HEK293 (cell line): ENCODE measurements around the gene CWC22.

Experiments
- CTCF ChIA-PET: fragments of 350-600 bp; formaldehyde crosslinking; extraction: SDS; loops from one replicate; lab custom pipeline; 2021; ENCODE audit warnings: antibody characterized with exemption; lab: Yijun Ruan, JAX
- POLR2A ChIA-PET: fragments of 300-600 bp; formaldehyde crosslinking; extraction: SDS; loops from one replicate; lab custom pipeline; 2020; ENCODE audit warnings: antibody characterized with exemption, inconsistent platforms; lab: Yijun Ruan, JAX
- H3K27ac ChIP-seq: fragments of 200-500 bp; sonication (Bioruptor generic); 2 replicates; pipeline ENCODE4 v1.5.1; 2014; ENCODE audit warnings: low read depth, low read length, control low read depth, inconsistent platforms; ENCODE audit errors: extremely low read depth
- H3K36me3 ChIP-seq, 2 experiments: fragments of 200-500 bp in 1 of 2; sonication (Bioruptor generic) in 1 of 2; 1 replicate in 1 of 2; 2 replicates in 1 of 2; pipeline ENCODE4 v1.5.1; 2014 to 2017; ENCODE audit warnings: inconsistent platforms in 2 of 2, low read length in 2 of 2; ENCODE audit not compliant: control insufficient read depth in 2 of 2, insufficient read depth in 1 of 2
- H3K4me1 ChIP-seq: fragments of 200-500 bp; sonication (Bioruptor generic); 2 replicates; pipeline ENCODE4 v1.5.1; 2014; ENCODE audit warnings: mild to moderate bottlenecking, low read length, inconsistent platforms; ENCODE audit not compliant: control insufficient read depth, insufficient read depth
- H3K4me3 ChIP-seq: 2 replicates; pipeline ENCODE4 v1.5.1; 2011; ENCODE audit warnings: low read depth, mild to moderate bottlenecking, control low read depth, low read length, moderate library complexity
- H3K9me3 ChIP-seq: fragments of 200-500 bp; sonication (Bioruptor generic); 2 replicates; pipeline ENCODE4 v1.5.1; 2014; ENCODE audit warnings: low read depth, low read length, inconsistent platforms; ENCODE audit not compliant: control insufficient read depth, insufficient read depth
- BCL11A ChIP-seq: fragments of 450-650 bp; formaldehyde crosslinking; IDR thresholded peaks from 2 replicates; pipeline ENCODE4 v1.5.1; 2016; ENCODE audit warnings: low read depth, missing biosample characterization, missing genetic modification characterization
- GFI1B ChIP-seq: fragments of 450-650 bp; formaldehyde crosslinking; IDR thresholded peaks from 2 replicates; pipeline ENCODE4 v1.5.1; 2016; ENCODE audit warnings: missing biosample characterization, missing genetic modification characterization
- MZF1 ChIP-seq: fragments of 450-650 bp; formaldehyde crosslinking; IDR thresholded peaks from 2 replicates; pipeline ENCODE4 v1.5.1; 2017; ENCODE audit warnings: missing biosample characterization, missing genetic modification characterization, borderline replicate concordance
- ZBTB11 ChIP-seq: fragments of 450-650 bp; formaldehyde crosslinking; conservative IDR thresholded peaks from 2 replicates; pipeline ENCODE4 v1.5.1; 2016; ENCODE audit warnings: low read depth, missing biosample characterization, missing genetic modification characterization
- ZBTB44 ChIP-seq: fragments of 450-650 bp; IDR thresholded peaks from 2 replicates; pipeline ENCODE4 v1.5.1; 2018; ENCODE audit warnings: missing biosample characterization, mild to moderate bottlenecking, missing genetic modification characterization
- ZBTB48 ChIP-seq: fragments of 450-650 bp; formaldehyde crosslinking; IDR thresholded peaks from 2 replicates; pipeline ENCODE4 v1.5.1; 2016; ENCODE audit warnings: missing biosample characterization, missing genetic modification characterization
- ZFP3 ChIP-seq: fragments of 450-650 bp; formaldehyde crosslinking; IDR thresholded peaks from 2 replicates; pipeline ENCODE4 v1.5.1; 2016; ENCODE audit warnings: low read depth, missing biosample characterization, missing genetic modification characterization
- ZNF132 ChIP-seq: fragments of 450-650 bp; formaldehyde crosslinking; IDR thresholded peaks from 2 replicates; pipeline ENCODE4 v1.5.1; 2017; ENCODE audit warnings: missing biosample characterization, missing genetic modification characterization, borderline replicate concordance
- ZNF280C ChIP-seq: fragments of 450-650 bp; formaldehyde crosslinking; IDR thresholded peaks from 2 replicates; pipeline ENCODE4 v1.5.1; 2016; ENCODE audit warnings: missing biosample characterization, missing genetic modification characterization
- ZNF398 ChIP-seq: fragments of 450-650 bp; formaldehyde crosslinking; IDR thresholded peaks from 2 replicates; pipeline ENCODE4 v1.5.1; 2017; ENCODE audit warnings: missing biosample characterization, missing genetic modification characterization
- ZNF510 ChIP-seq: fragments of 450-650 bp; formaldehyde crosslinking; IDR thresholded peaks from 2 replicates; pipeline ENCODE4 v1.5.1; 2018; ENCODE audit warnings: mild to moderate bottlenecking, missing genetic modification characterization, missing biosample characterization; ENCODE audit not compliant: insufficient replicate concordance
- ZNF518A ChIP-seq: fragments of 450-650 bp; formaldehyde crosslinking; conservative IDR thresholded peaks from 2 replicates; pipeline ENCODE4 v1.5.1; 2016; ENCODE audit warnings: low read depth, missing biosample characterization, missing genetic modification characterization
- ZNF561 ChIP-seq: fragments of 450-650 bp; IDR thresholded peaks from 2 replicates; pipeline ENCODE4 v1.5.1; 2018; ENCODE audit warnings: missing biosample characterization, missing genetic modification characterization, borderline replicate concordance
- ZNF585B ChIP-seq: fragments of 450-650 bp; formaldehyde crosslinking; IDR thresholded peaks from 2 replicates; pipeline ENCODE4 v1.5.1; 2016; ENCODE audit warnings: missing biosample characterization, missing genetic modification characterization
- ZNF621 ChIP-seq: fragments of 450-650 bp; formaldehyde crosslinking; IDR thresholded peaks from 2 replicates; pipeline ENCODE4 v1.5.1; 2017; ENCODE audit warnings: missing biosample characterization, missing genetic modification characterization
- ZNF629 ChIP-seq: fragments of 450-650 bp; formaldehyde crosslinking; IDR thresholded peaks from 2 replicates; pipeline ENCODE4 v1.5.1; 2017; ENCODE audit warnings: missing biosample characterization, missing genetic modification characterization
- ZNF701 ChIP-seq: fragments of 450-650 bp; formaldehyde crosslinking; IDR thresholded peaks from 2 replicates; pipeline ENCODE4 v1.5.1; 2016; ENCODE audit warnings: missing biosample characterization, missing genetic modification characterization
- ZNF777 ChIP-seq: fragments of 450-650 bp; formaldehyde crosslinking; IDR thresholded peaks from 2 replicates; pipeline ENCODE4 v1.5.1; 2017; ENCODE audit warnings: missing biosample characterization, missing genetic modification characterization, borderline replicate concordance
- ZNF785 ChIP-seq: fragments of 450-650 bp; formaldehyde crosslinking; IDR thresholded peaks from 2 replicates; pipeline ENCODE4 v1.5.1; 2016; ENCODE audit warnings: missing biosample characterization, missing genetic modification characterization
- ZNF830 ChIP-seq: fragments of 450-650 bp; IDR thresholded peaks from 2 replicates; pipeline ENCODE4 v1.5.0; 2018; ENCODE audit warnings: missing biosample characterization, missing genetic modification characterization, low read depth, mild to moderate bottlenecking, moderate library complexity
- ZNF843 ChIP-seq: fragments of 450-650 bp; formaldehyde crosslinking; IDR thresholded peaks from 2 replicates; pipeline ENCODE4 v1.5.1; 2016; ENCODE audit warnings: missing biosample characterization, missing genetic modification characterization

Gene CWC22

GRCh38 chr2:180000434-180000833 lies 6.7 kb downstream of the CWC22 start:
- POLR2A ChIA-PET = no interaction called here
- Histone ChIP-seq H3K4me1 (no peaks in the 10 kb centered on the region), H3K27ac (no peak overlapping the region), H3K4me3 (no peak overlapping the region), H3K9me3 (no peaks in the 10 kb centered on the region), H3K36me3 (no peaks in the 10 kb centered on the region; a peak in 1 of 3 replicates)
- CTCF ChIA-PET = interaction anchor here (0.6 to 1.2 kb wide), 4 partner anchors 10 to 1207 kb away, joined by 4 to 6 read pairs (median 4); no protein-coding TSS in a partner anchor
- no peak for TF ChIP-seq ZNF701 (tag by site-specific recombination)
- no peak for TF ChIP-seq ZNF280C (tag by site-specific recombination)
- TF ChIP-seq BCL11A (tag by site-specific recombination) = no peak
- TF ChIP-seq ZNF621 = no peak
- no peak for TF ChIP-seq ZNF629 (tag by site-specific recombination)
- no peak for TF ChIP-seq ZNF510 (tag by site-specific recombination)
- TF ChIP-seq ZNF785 (tag by site-specific recombination) = no peak
- no peak for TF ChIP-seq ZNF398 (tag by site-specific recombination)

- Histone ChIP-seq H3K4me1 (no peaks in the 10 kb centered on the region), H3K4me3 (no peak overlapping the region), H3K27ac (no peak overlapping the region), H3K36me3 (no peaks in the 10 kb centered on the region; a peak in 1 of 3 replicates), H3K9me3 (no peaks in the 10 kb centered on the region)
- TF ChIP-seq ZNF843 (tag by site-specific recombination) (no peak), ZFP3 (no peak), MZF1 (tag by site-specific recombination) (no peak), ZNF777 (tag by site-specific recombination) (no peak), ZNF132 (tag by site-specific recombination) (no peak), ZNF518A (tag by site-specific recombination) (no peak), ZBTB48 (tag by site-specific recombination) (no peak), ZBTB11 (no peak), ZNF585B (tag by site-specific recombination) (no peak), ZNF629 (tag by site-specific recombination) (no peak), ZNF830 (tag by site-specific recombination) (no peak), ZBTB44 (tag by site-specific recombination) (no peak), ZNF561 (no peak), GFI1B (no peak), ZNF621 (no peak)
- ChIA-PET POLR2A (no interaction called here), CTCF (no interaction called here)
Measured at GRCh38 chr2:179999000-179999399, 8.1 kb downstream of the CWC22 start.
